HG03139 (cell line): ENCODE results near the gene ZNF121.

Source experiments
- ATAC-seq: cut with Tn5 transposase; IDR thresholded peaks from one replicate; pipeline ENCODE4 v1.9.1; 2021; ENCODE audit not compliant: unreplicated experiment

ZNF121 gene

DNA sequence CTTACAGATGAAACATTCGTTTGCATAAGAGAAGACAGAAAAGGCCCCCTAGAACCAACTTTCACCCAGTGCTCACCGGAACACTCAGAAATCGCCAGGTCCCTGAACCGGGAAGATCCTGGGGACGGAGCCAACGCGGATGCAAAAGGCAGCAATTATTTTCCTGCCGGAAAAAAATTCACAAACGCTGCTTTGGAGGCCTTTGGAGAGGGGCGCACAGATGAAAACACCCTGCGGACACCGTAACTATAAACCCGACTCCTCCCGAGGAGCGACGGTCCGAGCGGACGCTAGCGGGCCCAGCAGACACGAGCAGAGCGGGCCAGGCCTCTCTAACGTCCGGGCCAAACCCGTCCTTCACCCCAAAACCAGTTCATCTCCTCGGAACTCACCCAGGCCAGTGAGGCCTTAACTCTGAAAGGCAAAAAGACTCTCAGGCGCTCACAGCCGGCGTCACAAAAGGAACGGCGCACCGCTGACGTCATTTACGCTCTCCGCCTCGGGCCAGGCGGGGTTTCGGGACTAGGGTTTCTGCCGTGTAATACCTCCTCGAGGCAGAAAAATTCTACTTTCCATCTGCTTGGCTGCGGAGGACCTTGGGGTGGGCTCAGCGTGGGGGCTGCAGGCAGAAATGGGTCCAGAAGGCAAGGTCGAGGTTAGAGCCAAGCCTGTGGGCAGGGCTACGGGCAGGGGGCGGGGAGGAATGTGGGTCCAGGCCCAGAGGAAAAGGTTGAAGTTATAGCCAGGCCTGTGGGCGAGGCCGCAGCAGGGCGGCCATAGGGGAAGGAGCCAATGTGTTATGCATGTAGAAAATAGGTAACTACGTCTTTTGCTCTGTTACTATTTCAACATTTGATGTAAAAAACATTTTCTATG, 45.9 kb downstream of the ZNF121 start, which contains the start of gene ZNF426:
Gene ZNF426 (minus strand): TSS at position 463 of the 876 bp plus-strand sequence. CDS start 2,413 bp downstream, outside the sequence.
- no peak for ATAC-seq

DNA sequence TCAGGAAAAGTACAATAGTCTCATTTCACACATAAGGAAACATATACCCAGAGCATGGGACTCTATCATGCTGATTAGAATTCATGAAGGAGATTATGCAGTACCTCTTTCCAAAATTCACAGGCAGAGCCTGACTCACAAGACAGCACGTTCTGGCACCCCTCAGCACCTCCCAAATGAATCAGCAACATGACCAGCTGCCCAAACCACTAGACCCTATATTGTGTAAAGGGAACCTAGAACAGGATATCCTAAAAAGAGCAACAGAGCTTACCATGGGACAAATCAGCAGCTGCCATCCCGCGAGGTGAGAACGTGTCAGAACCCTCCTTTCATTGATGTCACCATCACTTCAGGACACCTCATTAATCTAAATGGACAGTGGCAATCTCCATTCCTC, 48.4 kb downstream of the ZNF121 start:
- no peak for ATAC-seq

DNA sequence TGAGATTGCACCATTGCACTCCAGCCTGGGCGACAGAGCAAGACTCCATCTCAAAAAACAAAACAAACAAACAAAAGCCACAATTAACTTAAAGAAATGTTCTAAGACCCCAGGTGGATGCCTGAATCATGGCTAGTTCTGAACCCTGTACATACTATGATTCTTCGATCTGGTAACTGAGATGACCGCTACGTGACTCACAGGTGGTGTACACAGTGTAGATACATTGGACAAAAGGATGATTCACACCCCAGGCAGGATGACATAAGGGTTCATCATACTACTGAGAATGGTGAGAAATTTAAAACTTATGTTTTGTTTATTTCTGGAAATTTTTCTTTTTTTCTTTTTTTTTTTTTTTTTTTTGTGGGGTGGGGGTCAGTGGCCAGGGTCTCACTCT, 52.4 kb downstream of the ZNF121 start:
- no peak for ATAC-seq

DNA sequence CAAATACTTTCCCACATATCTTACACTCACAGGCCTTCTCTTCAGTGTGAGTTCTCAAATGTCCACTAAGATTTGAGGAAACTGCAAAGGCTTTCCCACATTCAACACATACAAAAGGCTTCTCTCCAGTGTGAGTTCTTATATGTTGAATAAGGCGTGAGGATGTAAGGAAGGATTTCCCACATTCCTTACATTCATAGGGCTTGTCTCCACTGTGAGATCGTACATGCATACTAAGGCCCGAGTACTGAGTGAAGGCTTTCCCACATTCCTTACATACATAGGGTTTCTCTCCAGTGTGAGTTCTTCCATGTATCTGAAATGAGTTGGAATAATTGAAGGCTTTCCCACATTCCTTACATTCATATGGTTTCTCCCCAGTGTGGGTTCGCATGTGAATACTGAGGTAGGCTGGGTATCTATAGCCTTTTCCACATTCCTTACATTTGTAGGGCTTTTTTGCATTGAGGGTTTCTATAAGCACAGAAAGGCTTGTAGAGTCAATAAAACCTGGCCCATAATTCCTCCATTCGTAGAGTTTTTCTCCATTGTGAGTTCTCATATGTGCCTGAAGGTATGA, 55.5 kb downstream of the ZNF121 start:
- ATAC-seq, result no peak

DNA sequence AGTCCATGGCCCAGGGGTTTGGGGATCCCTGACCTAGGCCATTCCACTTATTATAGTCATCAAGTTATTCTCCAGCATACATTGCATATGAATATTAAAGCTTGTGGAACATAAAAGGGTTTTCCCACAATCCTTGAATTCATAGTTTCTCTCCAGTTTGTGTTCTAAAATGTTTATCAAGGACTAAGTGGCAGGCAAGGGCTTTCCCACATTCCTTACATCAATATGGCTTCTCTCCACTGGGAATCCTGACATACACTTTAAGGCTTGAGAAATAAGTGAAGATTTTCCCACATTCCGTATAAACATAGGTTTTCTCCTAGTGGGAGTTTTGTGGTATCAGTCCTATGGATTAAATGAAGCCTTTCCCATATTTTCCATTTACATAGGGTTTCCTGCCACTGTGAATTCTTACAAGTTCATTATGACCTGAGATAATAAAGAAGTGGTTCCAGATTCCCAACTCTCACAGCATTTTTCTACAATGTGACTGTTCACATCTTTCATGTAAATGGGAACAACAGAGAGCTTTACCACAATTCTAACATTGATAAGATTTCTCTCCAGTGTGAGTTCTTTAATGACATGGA, 60.3 kb downstream of the ZNF121 start:
- no peak for ATAC-seq
